DND-41 (cell line): ENCODE measurements around the gene DAPP1.

Source experiments
- ATAC-seq: fragments of 200-7000 bp; cut with Tn5 transposase; 3 replicates; pipeline ENCODE4 v1.9.1; 2021; ENCODE audit warnings: low read depth; ENCODE audit not compliant: insufficient read depth
- DNase-seq: peaks from one replicate; pipeline ENCODE4 v3.0.0-alpha.2; 2020
- H2AFZ ChIP-seq: 2 replicates; pipeline ENCODE4 v1.6.0; 2012; ENCODE audit warnings: low read depth, low read length
- H3K27ac ChIP-seq: 2 replicates; pipeline ENCODE4 v1.5.1; 2012; ENCODE audit warnings: low read length, inconsistent platforms
- H3K27me3 ChIP-seq: fragments of 200-600 bp; sonication (generic); 2 replicates; pipeline ENCODE4 v1.6.0; 2012; ENCODE audit warnings: low read length, mild to moderate bottlenecking, inconsistent platforms; ENCODE audit not compliant: insufficient read depth, poor library complexity
- H3K36me3 ChIP-seq: 2 replicates; pipeline ENCODE4 v1.5.1; 2012; ENCODE audit warnings: low read length, inconsistent platforms; ENCODE audit not compliant: insufficient read depth
- H3K4me1 ChIP-seq: 2 replicates; pipeline ENCODE4 v1.5.1; 2012; ENCODE audit warnings: mild to moderate bottlenecking, low read length; ENCODE audit not compliant: insufficient read depth
- H3K4me2 ChIP-seq: 2 replicates; pipeline ENCODE4 v1.6.0; 2012; ENCODE audit warnings: mild to moderate bottlenecking, moderate library complexity, low read length, inconsistent platforms; ENCODE audit not compliant: insufficient read depth
- H3K4me3 ChIP-seq, 2 experiments: fragments of 200-600 bp in 1 of 2; shearing (Covaris generic) in 1 of 2; 2 replicates each; pipeline ENCODE4 v1.5.1; 2012 to 2016; ENCODE audit warnings: inconsistent platforms in 2 of 2, low read length in 2 of 2, mild to moderate bottlenecking in 2 of 2, low read depth in 1 of 2, moderate library complexity in 1 of 2
- H3K79me2 ChIP-seq: 2 replicates; pipeline ENCODE4 v1.6.0; 2012; ENCODE audit warnings: low read length, inconsistent platforms; ENCODE audit not compliant: insufficient read depth
- H3K9ac ChIP-seq: 2 replicates; pipeline ENCODE4 v1.6.0; 2012; ENCODE audit warnings: low read depth, mild to moderate bottlenecking, inconsistent platforms, low read length, moderate library complexity
- H3K9me3 ChIP-seq: 2 replicates; pipeline ENCODE4 v1.5.1; 2012; ENCODE audit warnings: low read length, moderate library complexity, mild to moderate bottlenecking, inconsistent platforms; ENCODE audit not compliant: insufficient read depth, severe bottlenecking
- H4K20me1 ChIP-seq: 2 replicates; pipeline ENCODE4 v1.6.0; 2012; ENCODE audit warnings: low read length; ENCODE audit not compliant: insufficient read depth
- CTCF ChIP-seq: IDR thresholded peaks from 2 replicates; pipeline ENCODE4 v1.5.1; 2012; ENCODE audit warnings: borderline replicate concordance, low read length, moderate library complexity, mild to moderate bottlenecking; ENCODE audit not compliant: poor library complexity, severe bottlenecking; ENCODE audit errors: extremely low read depth
- EZH2 ChIP-seq: IDR thresholded peaks from 3 replicates; pipeline ENCODE4 v1.6.1; 2012; ENCODE audit warnings: borderline replicate concordance, low read depth, mild to moderate bottlenecking, moderate library complexity, low read length, inconsistent platforms; ENCODE audit not compliant: severe bottlenecking

Gene DAPP1

DNA sequence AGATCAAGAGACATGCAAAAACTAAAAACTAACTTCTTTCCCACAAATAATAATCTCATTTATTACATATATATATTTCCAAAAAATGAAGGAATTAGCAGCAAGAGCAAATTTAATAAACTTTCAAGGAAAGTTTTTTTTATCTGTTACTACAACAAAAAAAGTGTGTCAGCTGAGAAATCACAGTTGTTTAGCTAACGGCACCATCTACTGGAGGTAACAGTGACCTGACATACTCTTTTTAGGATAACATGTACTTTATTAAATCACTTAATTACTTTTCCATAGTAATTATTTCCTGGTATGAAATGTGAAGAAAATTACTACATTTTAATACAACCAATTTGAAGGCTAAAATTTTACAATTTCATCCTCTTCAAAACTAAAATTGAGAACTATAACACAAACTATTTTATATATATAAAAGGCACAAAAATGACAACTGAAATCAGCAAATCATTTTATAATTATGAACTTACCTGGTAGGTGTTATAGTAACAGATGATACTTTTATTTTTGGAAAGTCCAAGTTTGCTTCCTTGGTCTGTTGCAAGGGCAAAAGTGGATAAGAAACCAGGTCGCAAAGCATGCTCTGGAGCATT lies 68.5 kb downstream of the DAPP1 start:
- Histone ChIP-seq H3K9ac (no peak overlapping the region), H4K20me1 (no peaks in the 10 kb centered on the region), H3K4me2 (no peak overlapping the region), H3K36me3 (peaks cover 64% of the 10 kb centered on the region), H3K9me3 (no peaks in the 10 kb centered on the region), H3K27ac (no peak overlapping the region), H3K79me2 (peaks cover 24% of the 10 kb centered on the region), H3K4me3 (no peak overlapping the region), H3K27me3 (no peaks in the 10 kb centered on the region), H3K4me1 (no peaks in the 10 kb centered on the region), H2AFZ (no peak overlapping the region)
- DNase-seq (peak; percentile 30), ATAC-seq (0 out of 3 replicates have a peak, but pooled peaks have one; percentile 54)
- no peak for TF ChIP-seq EZH2
- peak; percentile 65 for TF ChIP-seq CTCF

DNA sequence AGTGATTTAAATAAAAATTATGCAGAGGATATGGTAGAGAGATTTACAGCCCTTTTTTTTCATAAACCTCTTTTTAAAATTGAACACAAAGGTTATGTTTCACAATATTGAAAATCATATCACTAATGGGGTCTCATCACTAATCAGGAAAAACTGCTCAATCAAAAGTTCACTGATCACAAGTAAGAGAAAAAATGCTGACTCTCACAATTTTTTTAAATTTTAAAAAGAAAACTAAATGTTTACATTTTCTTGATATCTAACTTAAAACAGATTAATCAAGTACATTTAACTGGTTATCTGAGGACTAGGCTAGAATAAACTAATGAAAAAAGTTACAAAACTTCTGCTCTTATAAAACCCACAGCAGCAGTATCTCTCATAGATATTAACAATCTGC lies 69.1 kb downstream of the DAPP1 start:
- Histone ChIP-seq H3K4me3 (no peak overlapping the region), H3K4me2 (no peak overlapping the region), H3K9me3 (no peaks in the 10 kb centered on the region), H3K79me2 (peaks cover 30% of the 10 kb centered on the region), H3K27me3 (no peaks in the 10 kb centered on the region), H3K9ac (no peak overlapping the region), H2AFZ (no peak overlapping the region), H3K36me3 (peaks cover 59% of the 10 kb centered on the region), H4K20me1 (no peaks in the 10 kb centered on the region), H3K27ac (no peak overlapping the region), H3K4me1 (no peaks in the 10 kb centered on the region)
- TF ChIP-seq CTCF = no peak
- no peak for TF ChIP-seq EZH2
- ATAC-seq (no peak), DNase-seq (no peak)

DNA sequence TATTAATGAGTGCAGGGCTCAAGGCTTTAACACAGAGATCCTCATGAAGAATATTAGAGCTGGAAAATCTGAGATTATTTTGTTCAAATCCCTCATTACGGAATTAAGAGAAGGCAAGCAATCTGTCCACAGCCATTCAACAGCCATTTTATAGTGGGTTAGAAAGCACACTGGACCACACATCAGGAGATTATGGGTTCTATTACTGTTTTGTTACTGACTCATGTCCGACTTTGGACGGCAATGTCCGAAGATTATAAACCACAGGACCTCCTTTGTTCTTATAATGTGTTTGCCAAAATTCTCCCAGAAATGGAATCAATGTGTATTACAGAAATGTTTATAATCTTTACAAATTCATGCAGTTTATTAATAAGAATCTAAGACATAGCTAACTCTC lies 69.5 kb downstream of the DAPP1 start:
- Histone ChIP-seq H3K4me2 (no peak overlapping the region), H3K4me1 (peaks cover 2% of the 10 kb centered on the region), H4K20me1 (no peaks in the 10 kb centered on the region), H3K9ac (no peak overlapping the region), H2AFZ (no peak overlapping the region), H3K36me3 (peaks cover 54% of the 10 kb centered on the region), H3K79me2 (peaks cover 34% of the 10 kb centered on the region), H3K4me3 (no peak overlapping the region), H3K27ac (no peak overlapping the region), H3K27me3 (no peaks in the 10 kb centered on the region), H3K9me3 (no peaks in the 10 kb centered on the region)
- TF ChIP-seq CTCF (no peak), EZH2 (no peak)
- DNase-seq (no peak), ATAC-seq (no peak)
